ENCODE measurements around the gene ZNF830. TPM values are rescaled to one million over a fixed set of nuclear protein-coding genes. Genes with fewer than 3 reads are reported as not detected.

The ZNF830 gene
- total RNA-seq, 2 donors from 2014 or later = 18.5 to 23.3 TPM

DNA sequence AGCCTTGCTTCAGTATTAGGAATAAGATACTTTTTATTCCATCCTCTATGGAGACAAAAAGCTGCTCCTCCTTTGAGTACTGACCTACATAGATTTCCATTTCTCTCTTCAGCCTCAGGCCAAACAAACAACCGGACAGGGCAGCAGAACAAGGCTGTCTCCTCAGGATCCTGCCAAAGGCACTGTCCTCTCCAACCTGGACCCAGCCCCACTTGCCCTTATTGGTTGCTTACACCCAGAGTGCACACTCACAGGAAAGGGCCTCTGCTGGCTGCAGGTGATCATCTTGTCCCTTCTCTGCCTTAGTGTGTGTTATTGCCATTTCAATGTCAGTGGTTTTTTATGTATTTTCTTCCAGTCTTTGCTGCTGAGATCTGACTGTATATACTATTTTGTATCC lies 45.6 kb downstream of the ZNF830 start:
- H3K9ac ChIP-seq (ENCODE audit: extremely low read depth, low read length, poor library complexity, severe bottlenecking) = no peak overlapping the region
- peaks cover 13% of the 10 kb centered on the region for H3K4me1 Mint-ChIP-seq
- peaks cover 79% of the 10 kb centered on the region for H3K36me3 ChIP-seq (ENCODE audit: control insufficient read depth, insufficient read depth, low read length)
- no peaks in the 10 kb centered on the region for H3K27me3 ChIP-seq (ENCODE audit: control insufficient read depth, insufficient read depth, low read length, poor library complexity, severe bottlenecking)
- no peaks in the 10 kb centered on the region for H3K9me3 ChIP-seq (ENCODE audit: control insufficient read depth, low read length)
- H3K27ac ChIP-seq (ENCODE audit: low read depth, low read length) = no peak overlapping the region
- WGBS, 2 experiments (ENCODE audit: insufficient coverage in 1 of 2, insufficient read length in 1 of 2) = 100% methylated on average over 1 of the region's 1 CpG
- H3K9me3 Mint-ChIP-seq = no peaks in the 10 kb centered on the region
- no peaks in the 10 kb centered on the region for H3K4me1 ChIP-seq (ENCODE audit: control insufficient read depth, insufficient read depth, low read length)
- peak overlapping the region; percentile 50 for H3K27ac Mint-ChIP-seq
- H3K4me3 ChIP-seq (ENCODE audit: low read length) = no peak overlapping the region
- H3K4me3 Mint-ChIP-seq = no peak overlapping the region
- no peaks in the 10 kb centered on the region for H3K27me3 Mint-ChIP-seq (ENCODE audit: insufficient read depth)
- DNase-seq = no peak
- H3K36me3 Mint-ChIP-seq (ENCODE audit: low read depth) = peaks cover 77% of the 10 kb centered on the region
- TF ChIP-seq, protein P1, sequence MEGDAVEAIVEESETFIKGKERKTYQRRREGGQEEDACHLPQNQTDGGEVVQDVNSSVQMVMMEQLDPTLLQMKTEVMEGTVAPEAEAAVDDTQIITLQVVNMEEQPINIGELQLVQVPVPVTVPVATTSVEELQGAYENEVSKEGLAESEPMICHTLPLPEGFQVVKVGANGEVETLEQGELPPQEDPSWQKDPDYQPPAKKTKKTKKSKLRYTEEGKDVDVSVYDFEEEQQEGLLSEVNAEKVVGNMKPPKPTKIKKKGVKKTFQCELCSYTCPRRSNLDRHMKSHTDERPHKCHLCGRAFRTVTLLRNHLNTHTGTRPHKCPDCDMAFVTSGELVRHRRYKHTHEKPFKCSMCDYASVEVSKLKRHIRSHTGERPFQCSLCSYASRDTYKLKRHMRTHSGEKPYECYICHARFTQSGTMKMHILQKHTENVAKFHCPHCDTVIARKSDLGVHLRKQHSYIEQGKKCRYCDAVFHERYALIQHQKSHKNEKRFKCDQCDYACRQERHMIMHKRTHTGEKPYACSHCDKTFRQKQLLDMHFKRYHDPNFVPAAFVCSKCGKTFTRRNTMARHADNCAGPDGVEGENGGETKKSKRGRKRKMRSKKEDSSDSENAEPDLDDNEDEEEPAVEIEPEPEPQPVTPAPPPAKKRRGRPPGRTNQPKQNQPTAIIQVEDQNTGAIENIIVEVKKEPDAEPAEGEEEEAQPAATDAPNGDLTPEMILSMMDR (conservative IDR thresholded peaks at IDR 0.05) = no peak

DNA sequence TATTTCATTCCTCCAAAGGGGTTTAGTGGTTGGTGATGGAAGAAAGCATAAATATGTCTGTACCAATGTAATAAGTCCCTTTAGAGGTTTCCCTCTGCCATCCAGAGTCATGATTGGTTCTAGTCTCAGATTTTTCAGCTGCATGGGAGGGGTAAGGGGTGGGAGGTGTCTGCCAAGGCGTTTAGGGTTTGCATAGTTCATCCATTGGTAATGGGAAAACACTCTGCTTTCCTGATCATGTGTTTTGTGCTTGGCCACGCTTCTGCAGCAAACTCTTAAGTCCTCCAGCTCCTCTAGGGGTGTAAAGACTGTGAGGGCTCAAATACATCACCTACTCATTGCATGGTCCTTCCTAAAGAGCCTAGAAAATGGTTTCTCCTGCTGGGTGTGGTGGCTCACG lies 48.8 kb downstream of the ZNF830 start:
- no peaks in the 10 kb centered on the region for H3K4me1 ChIP-seq (ENCODE audit: control insufficient read depth, insufficient read depth, low read length)
- Mint-ChIP-seq H3K27me3 (ENCODE audit: insufficient read depth) (no peaks in the 10 kb centered on the region), H3K27ac (no peak overlapping the region), H3K4me1 (peaks cover 18% of the 10 kb centered on the region), H3K4me3 (no peak overlapping the region), H3K36me3 (ENCODE audit: low read depth) (peaks cover 74% of the 10 kb centered on the region), H3K9me3 (no peaks in the 10 kb centered on the region)
- H3K9me3 ChIP-seq (ENCODE audit: control insufficient read depth, low read length) = no peaks in the 10 kb centered on the region
- no peak for DNase-seq
- H3K36me3 ChIP-seq (ENCODE audit: control insufficient read depth, insufficient read depth, low read length) = peaks cover 75% of the 10 kb centered on the region
- WGBS, 2 experiments (ENCODE audit: insufficient coverage in 1 of 2, insufficient read length in 1 of 2) = 92 to 100% methylated on average over 1 to 3 of the region's 3 CpGs
- no peak overlapping the region for H3K9ac ChIP-seq (ENCODE audit: extremely low read depth, low read length, poor library complexity, severe bottlenecking)
- TF ChIP-seq, protein P1 (conservative IDR thresholded peaks at IDR 0.05) = no peak
- no peak overlapping the region for H3K4me3 ChIP-seq (ENCODE audit: low read length)
- H3K27ac ChIP-seq (ENCODE audit: low read depth, low read length) = no peak overlapping the region
- H3K27me3 ChIP-seq (ENCODE audit: control insufficient read depth, insufficient read depth, low read length, poor library complexity, severe bottlenecking) = no peaks in the 10 kb centered on the region

DNA sequence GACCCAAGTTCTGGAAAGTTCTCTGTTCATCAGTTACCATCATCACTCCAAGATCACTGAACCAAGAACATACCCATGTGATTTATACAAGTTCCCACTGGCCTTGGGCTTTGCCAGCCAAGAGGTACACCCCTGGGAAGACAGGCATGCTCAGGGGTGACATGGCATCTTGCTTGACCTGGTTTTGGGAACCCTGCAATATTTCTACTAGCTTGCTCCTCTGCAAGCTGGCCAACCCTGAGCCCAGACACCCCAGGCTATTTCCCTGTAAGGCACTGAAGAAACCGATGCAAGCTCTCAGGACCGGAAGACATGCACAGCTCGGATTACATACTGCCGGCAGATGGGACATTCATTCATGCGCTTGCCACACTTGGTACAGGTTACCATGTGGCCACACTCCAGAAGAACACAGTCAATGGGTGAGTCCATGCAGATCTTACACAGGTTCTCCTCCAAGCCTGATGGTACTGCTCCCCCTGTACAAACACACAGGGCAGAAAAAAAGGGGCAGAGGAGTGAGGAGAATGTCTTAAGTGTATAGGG lies 50.4 kb downstream of the ZNF830 start:
- H3K27ac Mint-ChIP-seq = no peak overlapping the region
- H3K27me3 Mint-ChIP-seq (ENCODE audit: insufficient read depth) = no peaks in the 10 kb centered on the region
- no peaks in the 10 kb centered on the region for H3K27me3 ChIP-seq (ENCODE audit: control insufficient read depth, insufficient read depth, low read length, poor library complexity, severe bottlenecking)
- H3K36me3 Mint-ChIP-seq (ENCODE audit: low read depth) = peaks cover 78% of the 10 kb centered on the region
- H3K9me3 Mint-ChIP-seq = no peaks in the 10 kb centered on the region
- H3K9ac ChIP-seq (ENCODE audit: extremely low read depth, low read length, poor library complexity, severe bottlenecking) = no peak overlapping the region
- H3K4me3 ChIP-seq (ENCODE audit: low read length) = no peak overlapping the region
- no peak overlapping the region for H3K27ac ChIP-seq (ENCODE audit: low read depth, low read length)
- no peak overlapping the region for H3K4me3 Mint-ChIP-seq
- H3K9me3 ChIP-seq (ENCODE audit: control insufficient read depth, low read length) = no peaks in the 10 kb centered on the region
- 88 to 91% methylated on average over 5 of the region's 5 CpGs for WGBS, 2 experiments (ENCODE audit: insufficient coverage in 1 of 2, insufficient read length in 1 of 2)
- TF ChIP-seq, protein P1 (conservative IDR thresholded peaks at IDR 0.05) = no peak
- no peaks in the 10 kb centered on the region for H3K4me1 ChIP-seq (ENCODE audit: control insufficient read depth, insufficient read depth, low read length)
- no peak for DNase-seq
- peaks cover 18% of the 10 kb centered on the region for H3K4me1 Mint-ChIP-seq
- peaks cover 79% of the 10 kb centered on the region for H3K36me3 ChIP-seq (ENCODE audit: control insufficient read depth, insufficient read depth, low read length)

Other genes starting within 250 kb of the ZNF830 start
- gene CCT6B, start 80 bp upstream of the ZNF830 start, total RNA-seq = 1 to 10 TPM in 1 of 2 donors, under 1 TPM in 1; 0.88 to 2.8 TPM
- 100 to 1,000 TPM; 110 to 130 TPM for gene LIG3, start 19.0 kb downstream of the ZNF830 start, total RNA-seq
- gene RFFL, start 102.2 kb downstream of the ZNF830 start, total RNA-seq = 10 to 100 TPM; 33.8 to 56.6 TPM
- 10 to 100 TPM; 24.8 to 26.0 TPM for gene RAD51D, start 158.3 kb downstream of the ZNF830 start, total RNA-seq
- gene FNDC8, start 160.1 kb downstream of the ZNF830 start, total RNA-seq = not detected
- gene NLE1, start 180.8 kb downstream of the ZNF830 start, total RNA-seq = 10 to 100 TPM; 20.7 to 26.9 TPM
- gene UNC45B, start 186.3 kb downstream of the ZNF830 start, total RNA-seq = not detected
- not detected for gene SLC35G3, start 232.9 kb downstream of the ZNF830 start, total RNA-seq

Data from endodermal cell (in vitro differentiated cells).